Hypothalamus (tissue), 51 donors: Measurements from ENCODE around the gene CYP3A5.
A peak's percentile ranks its signal among the peaks of the same experiment; 100 is the strongest.
"Not testable (repeated sequence)": the region's sequence is repeated elsewhere in the genome, so short reads cannot be mapped to it uniquely, and the experiment has no call there.

Source experiments
- DNase-seq, 51 donors: peaks; one replicate each; lab custom pipeline; 2025; lab: John Stamatoyannopoulos, UW

CYP3A5 gene

GRCh38 chr7:99679400-99680191 lies at the start of gene CYP3A5:
CYP3A5 (minus strand) TSS chr7:99679996; CDS start chr7:99679896, 100 bp downstream.
- DNase-seq, result peak in 1 of 51 donors; percentile 2

- DNase-seq, result no peak
Measured at GRCh38 chr7:99728615-99729014, 48.8 kb upstream of the CYP3A5 start.

GRCh38 chr7:99723201-99723600 lies 43.4 kb upstream of the CYP3A5 start:
- DNase-seq, result not testable (repeated sequence)

- no peak for DNase-seq
Measured at GRCh38 chr7:99720800-99721595, 41.2 kb upstream of the CYP3A5 start.

GRCh38 chr7:99719996-99720769 lies 40.4 kb upstream of the CYP3A5 start:
- DNase-seq, result no peak

GRCh38 chr7:99713995-99714570 lies 34.3 kb upstream of the CYP3A5 start:
- no peak for DNase-seq

GRCh38 chr7:99709838-99710578 lies 30.2 kb upstream of the CYP3A5 start:
- no peak for DNase-seq

- no peak for DNase-seq
Measured at GRCh38 chr7:99709260-99709659, 29.5 kb upstream of the CYP3A5 start.

GRCh38 chr7:99707096-99707495 lies 27.3 kb upstream of the CYP3A5 start:
- no peak for DNase-seq

- no peak for DNase-seq
Measured at GRCh38 chr7:99699946-99700345, 20.1 kb upstream of the CYP3A5 start.

- DNase-seq, result not testable (repeated sequence)
Measured at GRCh38 chr7:99698867-99699730, 19.3 kb upstream of the CYP3A5 start.

GRCh38 chr7:99694912-99695304 lies 15.1 kb upstream of the CYP3A5 start:
- DNase-seq, result no peak

GRCh38 chr7:99694201-99694911 lies 14.6 kb upstream of the CYP3A5 start:
- no peak for DNase-seq

GRCh38 chr7:99693427-99694200 lies 13.8 kb upstream of the CYP3A5 start:
- no peak for DNase-seq

GRCh38 chr7:99693100-99693426 lies 13.3 kb upstream of the CYP3A5 start:
- no peak for DNase-seq

GRCh38 chr7:99692563-99692962 lies 12.8 kb upstream of the CYP3A5 start:
- DNase-seq, result not testable (repeated sequence)

GRCh38 chr7:99691658-99692057 lies 11.9 kb upstream of the CYP3A5 start:
- not testable (repeated sequence) for DNase-seq

GRCh38 chr7:99690918-99691317 lies 11.1 kb upstream of the CYP3A5 start:
- DNase-seq, result not testable (repeated sequence)
